ENCODE measurements around the gene MFSD6.

Gene MFSD6

DNA sequence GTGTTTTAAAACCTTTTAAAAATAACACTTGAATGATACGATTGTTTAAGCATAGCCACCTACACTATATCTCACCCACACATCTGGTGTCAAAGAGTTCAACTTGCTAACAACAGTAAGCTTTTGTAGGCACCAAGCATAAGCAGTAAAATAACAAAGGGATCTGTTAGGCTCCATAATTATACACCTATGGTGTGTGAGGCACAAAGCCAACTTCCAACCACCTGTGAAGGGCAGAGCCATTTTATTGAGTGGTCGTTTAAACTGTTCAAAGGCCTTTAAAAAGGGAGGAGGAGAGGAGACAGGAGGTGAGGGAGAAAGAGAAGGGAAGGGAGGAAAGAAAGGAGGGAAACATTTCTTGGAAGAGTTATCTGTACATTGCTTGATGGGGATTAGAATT lies 98.5 kb downstream of the MFSD6 start:
- TF ChIP-seq GATA2 (IDR thresholded peaks at IDR 0.05; ENCODE audit: low read depth, low read length) (no peak), GATA3 (IDR thresholded peaks at IDR 0.05; ENCODE audit: low read depth, low read length) (no peak)

DNA sequence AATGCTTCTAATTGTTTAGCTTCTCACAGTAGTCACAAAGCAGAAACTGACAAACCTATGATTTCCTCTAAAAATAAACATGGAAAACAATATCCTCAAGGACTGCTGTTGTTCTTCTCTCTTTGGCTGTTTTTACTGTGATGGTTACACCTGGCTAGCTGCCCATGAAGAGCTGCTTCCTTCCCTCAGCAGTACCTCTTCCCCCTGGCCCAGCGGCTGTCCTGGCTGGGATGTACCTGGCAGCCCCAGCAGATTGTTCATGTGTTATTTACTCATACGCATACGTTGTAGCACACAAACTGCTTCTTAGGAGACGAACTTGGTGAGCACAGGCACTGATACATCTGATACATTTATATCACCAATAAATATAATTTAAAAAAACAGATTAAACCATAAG lies 99.0 kb downstream of the MFSD6 start:
- TF ChIP-seq GATA3 (IDR thresholded peaks at IDR 0.05; ENCODE audit: low read depth, low read length), result no peak
- no peak for TF ChIP-seq GATA2 (IDR thresholded peaks at IDR 0.05; ENCODE audit: low read depth, low read length)

DNA sequence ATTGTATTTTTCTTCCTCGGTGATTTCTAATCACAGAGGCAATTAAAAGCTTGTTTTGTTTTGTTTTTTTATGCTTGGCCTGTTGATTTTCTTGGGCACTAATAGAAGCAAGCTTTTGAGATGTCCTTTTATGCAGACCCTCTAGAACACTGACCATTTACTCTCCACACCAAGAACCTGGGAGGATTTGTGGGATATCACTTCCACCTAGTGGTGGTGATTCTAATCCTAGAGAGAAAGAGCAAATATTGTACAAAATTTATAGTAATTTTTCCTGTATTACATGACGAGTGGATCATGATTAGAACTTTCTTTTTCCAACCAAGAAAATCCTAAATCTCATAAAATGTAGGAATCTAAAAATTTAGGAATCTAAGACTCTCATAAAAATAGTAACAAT lies 102.9 kb downstream of the MFSD6 start:
- TF ChIP-seq GATA2 (IDR thresholded peaks at IDR 0.05; ENCODE audit: low read depth, low read length) (no peak), GATA3 (IDR thresholded peaks at IDR 0.05; ENCODE audit: low read depth, low read length) (no peak)

GRCh38 chr2:190512539-190513095 lies 104.5 kb downstream of the MFSD6 start:
- TF ChIP-seq GATA3 (IDR thresholded peaks at IDR 0.05; ENCODE audit: low read depth, low read length), result no peak
- TF ChIP-seq GATA2 (IDR thresholded peaks at IDR 0.05; ENCODE audit: low read depth, low read length), result no peak

DNA sequence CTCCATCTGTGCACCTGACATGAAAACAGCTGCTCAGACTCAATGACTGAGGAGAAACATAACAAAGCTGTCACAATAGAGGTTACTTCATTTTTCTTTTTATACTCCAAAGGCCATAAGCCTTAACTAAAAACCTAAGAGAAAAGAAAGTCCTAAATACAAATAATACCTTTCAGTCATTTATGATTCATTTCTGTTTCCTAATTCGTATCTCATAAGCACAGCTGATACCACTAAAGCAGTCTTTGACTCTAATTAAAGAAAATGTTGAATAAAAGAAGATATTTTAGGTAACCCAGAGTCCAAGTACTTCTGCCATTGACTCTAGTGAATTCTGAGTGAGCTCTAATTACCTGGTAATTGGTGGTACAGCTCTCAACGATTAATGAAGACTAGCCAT lies 105.7 kb downstream of the MFSD6 start:
- TF ChIP-seq GATA3 (IDR thresholded peaks at IDR 0.05; ENCODE audit: low read depth, low read length) (no peak), GATA2 (IDR thresholded peaks at IDR 0.05; ENCODE audit: low read depth, low read length) (no peak)

DNA sequence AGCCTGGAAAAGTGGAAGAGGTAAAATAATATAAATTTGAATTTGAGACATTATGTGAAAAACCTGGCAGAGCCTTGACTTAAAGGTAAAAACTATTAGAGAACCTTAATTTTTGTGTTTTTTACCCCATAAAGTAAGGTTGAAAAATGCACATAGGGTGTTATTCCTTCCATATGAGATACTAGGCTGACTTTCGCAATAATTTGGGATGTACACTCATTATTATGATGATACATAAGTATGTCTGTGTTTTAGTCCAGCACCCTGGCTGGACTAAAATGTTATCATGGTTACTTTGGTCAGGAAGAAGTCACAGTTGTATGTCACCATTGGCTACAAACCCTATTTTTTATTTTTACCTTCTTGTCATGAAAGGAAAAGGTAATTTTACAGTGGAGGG lies 106.5 kb downstream of the MFSD6 start:
- TF ChIP-seq GATA3 (IDR thresholded peaks at IDR 0.05; ENCODE audit: low read depth, low read length) (no peak), GATA2 (IDR thresholded peaks at IDR 0.05; ENCODE audit: low read depth, low read length) (no peak)

DNA sequence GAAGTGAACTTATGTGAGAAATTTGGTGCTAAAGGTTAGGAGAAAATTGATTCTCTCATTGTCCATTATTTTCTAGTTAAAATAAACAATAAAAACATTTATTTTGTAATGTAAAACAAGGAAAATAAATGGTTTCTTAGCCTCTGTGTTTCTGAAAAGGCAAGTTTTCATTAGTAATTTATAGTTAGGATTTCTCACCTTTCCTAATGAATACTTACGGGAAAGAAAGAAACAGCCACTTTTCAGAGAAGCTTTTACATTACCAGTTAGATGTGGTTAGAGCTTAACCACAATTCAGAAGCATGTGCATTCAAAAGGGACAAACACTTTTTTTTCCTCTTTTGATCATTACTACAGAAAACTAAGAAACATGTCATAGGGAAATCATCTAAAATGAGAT lies 107.5 kb downstream of the MFSD6 start:
- no peak for TF ChIP-seq GATA2 (IDR thresholded peaks at IDR 0.05; ENCODE audit: low read depth, low read length)
- no peak for TF ChIP-seq GATA3 (IDR thresholded peaks at IDR 0.05; ENCODE audit: low read depth, low read length)

- TF ChIP-seq GATA3 (IDR thresholded peaks at IDR 0.05; ENCODE audit: low read depth, low read length) (no peak), GATA2 (IDR thresholded peaks at IDR 0.05; ENCODE audit: low read depth, low read length) (no peak)
Measured at GRCh38 chr2:190517468-190517867, 109.3 kb downstream of the MFSD6 start.

- TF ChIP-seq GATA2 (IDR thresholded peaks at IDR 0.05; ENCODE audit: low read depth, low read length), result no peak
- TF ChIP-seq GATA3 (IDR thresholded peaks at IDR 0.05; ENCODE audit: low read depth, low read length), result no peak
Measured at GRCh38 chr2:190519975-190520767, 112.0 kb downstream of the MFSD6 start.

GRCh38 chr2:190524928-190525327 lies 116.8 kb downstream of the MFSD6 start:
- TF ChIP-seq GATA2 (IDR thresholded peaks at IDR 0.05; ENCODE audit: low read depth, low read length), result no peak
- TF ChIP-seq GATA3 (IDR thresholded peaks at IDR 0.05; ENCODE audit: low read depth, low read length), result no peak

DNA sequence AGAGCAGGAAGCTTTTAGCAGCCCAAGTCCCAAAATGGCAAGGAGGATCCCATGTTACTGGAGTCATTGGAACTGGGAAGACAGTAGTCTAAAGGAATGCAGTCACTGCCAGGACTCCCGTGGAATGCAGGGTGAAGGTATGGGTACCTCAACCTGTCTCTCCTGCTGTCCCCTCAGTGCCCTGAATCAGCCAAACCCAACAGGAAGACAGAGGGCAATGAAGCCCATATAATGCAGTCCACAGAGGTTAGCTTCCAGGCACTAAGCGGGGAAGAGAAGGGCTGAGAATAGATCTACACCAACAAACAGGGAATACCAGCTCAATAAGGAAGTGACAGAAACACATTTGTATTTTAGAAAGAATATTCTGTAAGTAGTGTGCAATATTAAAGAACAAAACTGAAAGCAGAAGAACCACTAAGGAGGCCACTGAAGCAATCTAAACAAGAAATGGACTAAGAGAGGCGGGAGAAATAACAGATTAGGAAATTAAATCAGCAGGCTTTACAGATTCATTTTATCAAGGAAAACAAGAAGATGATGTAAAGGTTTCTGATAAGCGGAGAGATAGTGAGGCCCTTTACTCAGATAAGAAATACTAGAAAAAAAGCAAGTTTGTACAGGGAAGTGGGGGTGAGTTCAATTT lies 118.1 kb downstream of the MFSD6 start:
- no peak for TF ChIP-seq GATA3 (IDR thresholded peaks at IDR 0.05; ENCODE audit: low read depth, low read length)
- TF ChIP-seq GATA2 (IDR thresholded peaks at IDR 0.05; ENCODE audit: low read depth, low read length), result no peak

DNA sequence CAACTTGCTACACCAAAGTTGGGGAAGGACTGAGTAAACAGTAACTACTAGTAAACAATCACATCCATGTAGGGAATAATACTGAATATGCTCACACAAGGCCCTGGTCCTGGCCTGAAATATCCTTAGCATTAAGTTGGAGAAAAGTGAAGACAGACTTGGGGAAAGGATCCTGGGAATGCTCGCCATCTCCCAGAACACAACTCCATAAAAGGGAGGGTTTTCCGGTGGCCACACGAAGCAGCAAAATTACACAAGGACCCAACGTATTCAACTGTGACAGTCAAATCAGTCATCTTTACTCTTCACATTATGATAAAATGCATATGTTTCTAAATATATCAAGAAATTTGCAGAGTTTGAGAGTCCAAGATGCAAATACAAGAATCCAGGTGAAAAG lies 119.1 kb downstream of the MFSD6 start:
- TF ChIP-seq GATA3 (IDR thresholded peaks at IDR 0.05; ENCODE audit: low read depth, low read length) (no peak), GATA2 (IDR thresholded peaks at IDR 0.05; ENCODE audit: low read depth, low read length) (no peak)

GRCh38 chr2:190527918-190528317 lies 119.8 kb downstream of the MFSD6 start:
- no peak for TF ChIP-seq GATA3 (IDR thresholded peaks at IDR 0.05; ENCODE audit: low read depth, low read length)
- no peak for TF ChIP-seq GATA2 (IDR thresholded peaks at IDR 0.05; ENCODE audit: low read depth, low read length)

GRCh38 chr2:190528521-190529001 lies 120.4 kb downstream of the MFSD6 start:
- no peak for TF ChIP-seq GATA2 (IDR thresholded peaks at IDR 0.05; ENCODE audit: low read depth, low read length)
- TF ChIP-seq GATA3 (IDR thresholded peaks at IDR 0.05; ENCODE audit: low read depth, low read length), result no peak
